ENCODE data around the gene COBLL1.

The COBLL1 gene, protein sequence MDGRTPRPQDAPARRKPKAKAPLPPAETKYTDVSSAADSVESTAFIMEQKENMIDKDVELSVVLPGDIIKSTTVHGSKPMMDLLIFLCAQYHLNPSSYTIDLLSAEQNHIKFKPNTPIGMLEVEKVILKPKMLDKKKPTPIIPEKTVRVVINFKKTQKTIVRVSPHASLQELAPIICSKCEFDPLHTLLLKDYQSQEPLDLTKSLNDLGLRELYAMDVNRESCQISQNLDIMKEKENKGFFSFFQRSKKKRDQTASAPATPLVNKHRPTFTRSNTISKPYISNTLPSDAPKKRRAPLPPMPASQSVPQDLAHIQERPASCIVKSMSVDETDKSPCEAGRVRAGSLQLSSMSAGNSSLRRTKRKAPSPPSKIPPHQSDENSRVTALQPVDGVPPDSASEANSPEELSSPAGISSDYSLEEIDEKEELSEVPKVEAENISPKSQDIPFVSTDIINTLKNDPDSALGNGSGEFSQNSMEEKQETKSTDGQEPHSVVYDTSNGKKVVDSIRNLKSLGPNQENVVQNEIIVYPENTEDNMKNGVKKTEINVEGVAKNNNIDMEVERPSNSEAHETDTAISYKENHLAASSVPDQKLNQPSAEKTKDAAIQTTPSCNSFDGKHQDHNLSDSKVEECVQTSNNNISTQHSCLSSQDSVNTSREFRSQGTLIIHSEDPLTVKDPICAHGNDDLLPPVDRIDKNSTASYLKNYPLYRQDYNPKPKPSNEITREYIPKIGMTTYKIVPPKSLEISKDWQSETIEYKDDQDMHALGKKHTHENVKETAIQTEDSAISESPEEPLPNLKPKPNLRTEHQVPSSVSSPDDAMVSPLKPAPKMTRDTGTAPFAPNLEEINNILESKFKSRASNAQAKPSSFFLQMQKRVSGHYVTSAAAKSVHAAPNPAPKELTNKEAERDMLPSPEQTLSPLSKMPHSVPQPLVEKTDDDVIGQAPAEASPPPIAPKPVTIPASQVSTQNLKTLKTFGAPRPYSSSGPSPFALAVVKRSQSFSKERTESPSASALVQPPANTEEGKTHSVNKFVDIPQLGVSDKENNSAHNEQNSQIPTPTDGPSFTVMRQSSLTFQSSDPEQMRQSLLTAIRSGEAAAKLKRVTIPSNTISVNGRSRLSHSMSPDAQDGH
- 0 to 0.72 (median 0.06) reads per million in 9 experiments for total RNA-seq

DNA sequence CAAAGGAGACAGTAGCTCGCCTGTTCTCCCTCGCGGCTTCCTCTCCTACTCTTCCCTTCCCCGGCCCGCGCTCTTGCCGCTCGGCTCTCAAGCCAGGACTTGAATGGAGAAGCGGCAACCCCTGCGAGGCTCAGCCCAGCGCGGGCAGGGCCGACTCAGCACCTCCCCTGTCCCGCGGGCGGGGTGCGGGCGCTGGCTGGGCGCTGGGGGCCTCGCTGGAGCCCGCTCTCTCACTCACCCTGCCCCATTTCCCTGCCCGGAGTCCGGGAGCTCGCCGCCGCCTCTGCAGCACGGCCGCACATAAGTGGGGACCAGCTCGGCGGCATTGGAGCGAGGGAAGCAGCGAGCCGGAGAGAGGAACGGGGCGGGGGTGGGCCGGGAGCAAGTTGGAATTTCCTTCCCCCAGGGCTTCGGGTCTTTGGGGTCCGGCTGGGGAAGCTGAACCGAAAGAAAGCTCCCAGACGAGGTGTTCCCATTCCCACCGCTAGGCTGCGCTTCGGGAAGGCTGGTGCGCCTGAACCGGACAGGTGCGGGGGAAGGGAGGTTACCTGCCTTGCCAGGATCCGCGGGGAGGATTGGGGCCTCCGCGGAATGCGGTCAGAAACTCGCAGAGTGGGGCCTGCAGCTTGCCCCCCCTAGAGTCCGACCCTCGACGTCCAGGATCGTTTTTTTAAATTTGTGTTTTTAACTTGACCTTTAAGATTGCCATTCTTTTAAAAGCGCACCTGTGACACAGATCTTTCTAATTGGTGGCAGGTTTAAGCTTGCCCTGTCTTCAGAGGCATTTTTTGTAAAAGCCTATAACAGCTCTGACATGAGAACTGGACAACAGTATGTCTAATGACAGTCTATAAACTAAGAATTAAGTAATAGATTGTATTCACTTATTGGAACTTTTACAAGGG is at the start of gene COBLL1:
Gene COBLL1, minus strand, starts transcription at position 105 of the 905 bp plus-strand sequence. CDS start 627 bp downstream, outside the sequence.
- Mint-ChIP-seq H3K27ac (no peak within 1 kb of the TSS), H3K27me3 (peaks cover 16 to 25% of the 10 kb centered on the region in 2 donors), H3K4me1 (ENCODE audit: low read depth in 2 of 2) (no peaks in the 10 kb centered on the region), H3K36me3 (ENCODE audit: insufficient read depth) (no peaks in the 10 kb centered on the region), H3K4me3 (peak within 1 kb of the TSS in 1 of 2 donors; percentile 59), H3K9me3 (peaks cover 0 to 3% of the 10 kb centered on the region in 2 donors)
- ATAC-seq (replicated peaks), result peak; percentile 22
- no peak for DNase-seq

DNA sequence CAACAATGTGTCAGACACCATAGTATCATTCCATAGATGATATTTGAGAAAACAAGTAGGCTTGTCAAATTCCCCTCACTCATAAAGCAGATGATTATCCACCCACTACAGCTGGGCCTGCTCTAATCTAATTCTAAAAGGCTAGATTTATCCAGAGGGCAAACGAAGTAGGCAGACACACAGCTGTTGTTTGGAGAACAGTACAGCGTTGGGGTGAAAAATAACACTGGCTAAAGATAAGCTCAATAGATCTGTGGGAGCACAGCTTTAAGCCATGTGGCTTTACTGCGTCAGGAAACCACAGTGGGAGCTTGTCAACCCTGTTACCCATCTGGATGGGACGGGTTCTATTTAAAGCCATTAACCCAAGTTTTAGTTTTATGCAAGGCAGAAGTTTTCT is 48.9 kb upstream of the COBLL1 start:
- no peak for ATAC-seq (replicated peaks)
- Mint-ChIP-seq H3K36me3 (ENCODE audit: insufficient read depth) (no peaks in the 10 kb centered on the region), H3K9me3 (peaks cover 2 to 7% of the 10 kb centered on the region in 2 donors), H3K27ac (no peak overlapping the region), H3K4me3 (no peak overlapping the region), H3K27me3 (no peaks in the 10 kb centered on the region), H3K4me1 (ENCODE audit: low read depth in 2 of 2) (no peaks in the 10 kb centered on the region)
- no peak for DNase-seq

DNA sequence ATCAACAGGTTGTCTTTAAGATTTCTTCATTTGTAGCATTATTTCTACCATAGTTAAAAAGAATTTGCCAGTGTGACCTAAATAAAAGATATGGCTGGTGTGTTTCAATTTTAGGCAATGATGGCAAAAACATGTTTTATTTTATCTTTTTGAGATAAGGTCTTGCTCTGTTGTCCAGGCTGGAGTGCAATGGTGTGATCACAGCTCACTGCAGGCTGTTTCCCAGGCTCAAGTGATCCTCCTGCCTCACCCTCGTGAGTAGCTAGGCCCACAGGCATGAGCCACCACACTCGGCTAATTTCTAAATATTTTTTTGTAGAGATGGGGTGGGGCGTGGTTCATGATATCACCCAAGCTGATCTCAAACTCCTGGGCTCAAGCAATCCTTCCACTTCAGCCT is 47.0 kb upstream of the COBLL1 start:
- H3K4me1 Mint-ChIP-seq (ENCODE audit: low read depth in 2 of 2), result no peaks in the 10 kb centered on the region
- no peaks in the 10 kb centered on the region for H3K27me3 Mint-ChIP-seq
- no peaks in the 10 kb centered on the region for H3K36me3 Mint-ChIP-seq (ENCODE audit: insufficient read depth)
- no peak overlapping the region for H3K27ac Mint-ChIP-seq
- ATAC-seq (replicated peaks), result no peak
- H3K9me3 Mint-ChIP-seq, result peaks cover 0 to 2% of the 10 kb centered on the region in 2 donors
- H3K4me3 Mint-ChIP-seq, result no peak overlapping the region
- DNase-seq, result no peak

DNA sequence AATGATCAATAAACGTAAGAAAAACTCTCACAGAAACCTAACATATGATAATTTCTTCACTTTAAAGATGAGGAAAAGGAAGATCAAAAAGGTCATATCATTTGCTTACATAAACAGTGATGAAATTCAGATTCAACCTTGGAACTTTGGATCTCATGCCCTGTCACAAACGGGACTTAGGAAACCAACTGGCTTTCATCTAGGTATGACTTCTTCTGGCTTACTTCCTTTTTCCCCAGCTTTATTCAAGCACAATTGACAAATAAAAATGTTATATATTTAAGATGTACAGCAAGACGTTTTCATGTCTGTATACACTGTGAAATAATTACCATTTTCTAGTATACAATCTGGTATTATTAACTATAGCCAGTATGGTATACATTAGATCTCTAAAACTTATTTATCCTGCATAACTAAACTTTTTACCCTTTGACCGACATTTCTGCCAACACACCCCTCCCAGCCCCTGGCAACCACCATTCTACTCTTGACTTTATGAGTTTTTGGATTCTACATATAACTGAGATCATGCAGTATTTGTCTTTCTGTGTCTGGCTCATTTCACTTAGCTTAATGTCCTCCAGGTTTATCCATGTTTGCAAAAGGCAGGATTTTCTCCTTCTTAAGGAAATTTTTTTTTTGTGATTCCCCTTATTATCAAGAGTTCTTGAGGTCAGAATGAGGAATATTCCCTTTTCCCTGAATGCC is 46.0 kb upstream of the COBLL1 start:
- no peak overlapping the region for H3K4me3 Mint-ChIP-seq
- H3K27ac Mint-ChIP-seq, result no peak overlapping the region
- H3K9me3 Mint-ChIP-seq, result peaks cover 0 to 2% of the 10 kb centered on the region in 2 donors
- no peak for ATAC-seq (replicated peaks)
- H3K27me3 Mint-ChIP-seq, result no peaks in the 10 kb centered on the region
- no peak for DNase-seq
- no peaks in the 10 kb centered on the region for H3K36me3 Mint-ChIP-seq (ENCODE audit: insufficient read depth)
- no peaks in the 10 kb centered on the region for H3K4me1 Mint-ChIP-seq (ENCODE audit: low read depth in 2 of 2)

DNA sequence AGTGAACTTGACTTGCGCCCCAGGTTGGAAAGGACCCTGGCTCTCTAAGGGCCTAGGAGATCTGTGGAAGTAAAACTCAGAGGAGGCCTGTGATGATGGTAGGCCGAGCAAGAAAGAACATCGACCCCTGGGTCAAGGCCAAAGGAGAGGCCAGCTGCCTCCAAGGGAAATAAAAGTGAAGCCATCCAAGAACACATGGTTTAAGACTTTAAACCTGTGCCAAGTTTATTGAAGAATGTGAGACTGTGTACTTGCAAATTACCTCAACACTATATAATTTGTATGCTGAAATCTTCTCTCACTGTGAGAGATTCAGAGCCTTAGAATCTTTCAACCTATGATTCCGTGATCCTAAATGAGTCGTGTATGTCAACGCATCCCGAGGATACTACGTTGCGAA is 40.7 kb upstream of the COBLL1 start:
- no peak overlapping the region for H3K27ac Mint-ChIP-seq
- no peak for DNase-seq

DNA sequence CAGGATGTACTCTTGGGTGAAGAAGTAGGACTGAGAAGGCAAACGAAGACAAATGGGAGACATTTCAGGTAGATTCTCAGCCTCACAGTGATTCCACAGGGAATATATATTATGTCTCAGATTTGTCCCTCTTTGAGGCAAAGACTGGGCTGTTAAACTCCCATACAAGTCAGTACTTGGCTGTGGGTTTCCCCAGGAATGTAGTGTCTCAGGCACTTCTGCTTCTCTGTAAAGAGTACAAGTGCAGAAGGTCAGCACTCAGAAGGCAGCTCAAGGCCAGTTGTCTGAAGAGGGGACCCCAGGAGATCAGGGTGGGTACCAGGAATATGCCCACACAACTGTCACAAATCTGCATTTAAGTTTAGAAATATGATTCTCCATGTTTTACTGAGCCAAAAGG is 39.9 kb upstream of the COBLL1 start:
- H3K4me3 Mint-ChIP-seq, result no peak overlapping the region
- no peak for DNase-seq
- H3K27ac Mint-ChIP-seq, result no peak overlapping the region
- no peaks in the 10 kb centered on the region for H3K36me3 Mint-ChIP-seq (ENCODE audit: insufficient read depth)
- H3K9me3 Mint-ChIP-seq, result peaks cover 0 to 5% of the 10 kb centered on the region in 2 donors
- ATAC-seq (replicated peaks), result no peak
- no peaks in the 10 kb centered on the region for H3K4me1 Mint-ChIP-seq (ENCODE audit: low read depth in 2 of 2)
- H3K27me3 Mint-ChIP-seq, result no peaks in the 10 kb centered on the region

More for the DNA sequence above, 40.7 kb upstream of the COBLL1 start:
- no peaks in the 10 kb centered on the region for H3K27me3 Mint-ChIP-seq
- no peaks in the 10 kb centered on the region for H3K36me3 Mint-ChIP-seq (ENCODE audit: insufficient read depth)
- peaks cover 0 to 5% of the 10 kb centered on the region in 2 donors for H3K9me3 Mint-ChIP-seq
- ATAC-seq (replicated peaks), result no peak
- H3K4me1 Mint-ChIP-seq (ENCODE audit: low read depth in 2 of 2), result no peaks in the 10 kb centered on the region
- no peak overlapping the region for H3K4me3 Mint-ChIP-seq

DNA sequence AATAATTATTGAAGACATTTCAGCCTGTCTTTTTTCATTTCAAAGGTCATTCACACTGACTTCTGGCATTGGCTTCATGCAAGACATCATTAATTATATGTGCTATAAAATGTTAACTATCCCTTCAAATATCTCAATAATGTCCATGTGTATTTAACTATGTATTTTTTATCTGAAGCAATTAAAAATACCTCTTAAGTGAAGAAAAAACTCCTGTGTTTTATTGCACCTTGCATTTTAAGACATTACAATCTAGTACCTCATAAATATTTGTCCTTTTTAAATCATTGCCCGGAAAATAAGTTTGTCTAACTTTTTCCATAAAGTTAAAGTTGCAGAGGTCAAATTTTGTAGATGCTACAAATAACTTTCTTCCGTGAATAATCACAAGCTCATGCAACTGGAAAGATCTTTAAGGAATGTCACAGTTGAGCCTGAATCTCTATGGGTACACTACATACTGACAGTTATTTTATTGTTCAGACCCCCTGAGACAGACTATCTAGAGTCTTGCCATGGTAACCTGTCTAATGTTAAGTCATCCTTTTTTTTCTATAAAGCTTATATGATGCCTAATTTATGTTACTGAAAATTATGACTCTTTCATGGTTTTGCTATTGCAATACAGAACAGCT is 38.4 kb upstream of the COBLL1 start:
- Mint-ChIP-seq H3K4me3 (no peak overlapping the region), H3K9me3 (peaks cover 0 to 5% of the 10 kb centered on the region in 2 donors), H3K27ac (no peak overlapping the region), H3K4me1 (ENCODE audit: low read depth in 2 of 2) (no peaks in the 10 kb centered on the region), H3K36me3 (ENCODE audit: insufficient read depth) (no peaks in the 10 kb centered on the region), H3K27me3 (no peaks in the 10 kb centered on the region)
- no peak for ATAC-seq (replicated peaks)
- no peak for DNase-seq

DNA sequence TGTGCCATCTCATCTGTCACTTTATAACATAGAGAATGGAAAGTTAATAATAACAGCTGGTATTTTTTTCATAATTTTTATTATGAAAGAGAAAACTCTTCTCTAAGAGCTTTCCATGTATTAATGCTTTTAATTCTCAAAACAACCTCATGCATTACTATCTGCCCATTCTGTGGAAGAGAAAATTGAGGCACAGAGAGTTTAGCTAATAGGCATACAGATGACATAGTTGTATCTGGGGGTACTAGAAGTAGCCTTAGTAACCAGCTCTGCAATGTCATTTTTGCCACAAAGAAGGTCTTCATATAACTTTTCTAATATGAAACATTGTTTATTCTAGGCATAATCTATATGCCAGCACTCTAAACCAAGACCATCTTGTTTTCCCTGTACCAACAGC is 36.3 kb upstream of the COBLL1 start:
- Mint-ChIP-seq H3K36me3 (ENCODE audit: insufficient read depth) (no peaks in the 10 kb centered on the region), H3K4me3 (no peak overlapping the region), H3K27ac (no peak overlapping the region), H3K9me3 (peaks cover 0 to 8% of the 10 kb centered on the region in 2 donors), H3K4me1 (ENCODE audit: low read depth in 2 of 2) (no peaks in the 10 kb centered on the region), H3K27me3 (no peaks in the 10 kb centered on the region)
- DNase-seq (no peak), ATAC-seq (replicated peaks) (no peak)

DNA sequence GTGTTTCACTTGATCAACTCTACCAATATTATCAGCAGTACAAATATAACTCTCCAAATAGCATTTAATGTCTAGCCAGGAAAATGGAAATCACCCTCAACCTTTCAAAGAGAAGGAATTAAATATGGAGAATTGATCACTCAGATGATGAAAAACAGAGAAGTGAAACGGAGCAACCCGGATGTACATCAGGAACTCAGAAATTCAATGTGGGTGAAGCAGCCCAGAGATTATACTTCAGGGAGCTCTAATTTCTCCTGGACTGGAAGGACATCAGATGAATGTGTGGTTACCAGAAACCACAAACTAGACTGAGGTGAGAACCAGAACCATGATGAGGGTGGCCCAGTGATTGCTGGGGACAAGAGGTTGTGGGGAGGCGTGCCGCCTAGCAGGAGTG is 35.5 kb upstream of the COBLL1 start:
- Mint-ChIP-seq H3K36me3 (ENCODE audit: insufficient read depth) (no peaks in the 10 kb centered on the region), H3K9me3 (peaks cover 0 to 8% of the 10 kb centered on the region in 2 donors), H3K27ac (no peak overlapping the region), H3K4me3 (no peak overlapping the region), H3K4me1 (ENCODE audit: low read depth in 2 of 2) (no peaks in the 10 kb centered on the region), H3K27me3 (no peaks in the 10 kb centered on the region)
- ATAC-seq (replicated peaks), result no peak
- no peak for DNase-seq

DNA sequence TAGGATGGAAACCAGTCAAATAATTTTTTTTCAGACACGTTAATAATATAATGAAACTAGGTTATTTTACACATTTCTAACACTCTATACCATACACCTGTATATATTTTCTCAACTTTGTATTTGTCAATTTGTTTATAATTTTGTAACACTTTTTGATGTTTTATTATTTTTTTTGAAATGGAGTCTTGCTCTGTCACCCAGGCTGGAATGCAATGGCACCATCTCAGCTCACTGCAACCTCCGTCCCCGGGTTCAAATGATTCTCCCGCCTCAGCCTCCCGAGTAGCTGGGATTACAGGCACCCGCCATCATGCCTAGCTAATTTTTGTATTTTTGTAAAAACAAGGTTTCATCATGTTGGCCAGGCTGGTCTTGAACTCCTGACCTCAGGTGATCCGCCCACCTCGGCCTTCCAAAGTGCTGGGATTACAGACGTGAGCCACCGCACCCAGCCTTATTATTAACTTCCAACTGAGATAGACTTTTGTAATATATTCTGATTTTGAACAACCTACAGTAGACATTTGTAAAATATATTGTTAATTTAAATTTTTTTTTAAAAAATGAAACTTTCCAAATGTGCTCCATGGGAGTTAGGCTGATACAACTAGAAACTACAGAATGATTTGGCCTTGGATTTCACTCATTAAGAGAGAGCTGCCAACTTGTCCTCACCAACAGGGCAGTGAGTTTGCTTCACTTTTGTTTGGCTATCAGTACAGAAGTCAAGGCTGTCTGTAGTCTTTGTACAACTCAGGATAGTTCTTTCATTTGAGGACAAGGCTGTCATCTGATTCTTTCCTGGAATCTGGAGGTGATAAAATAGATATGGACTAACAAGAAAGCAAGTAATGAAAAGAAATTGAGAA is 33.9 kb upstream of the COBLL1 start:
- Mint-ChIP-seq H3K4me3 (no peak overlapping the region), H3K36me3 (ENCODE audit: insufficient read depth) (no peaks in the 10 kb centered on the region), H3K27me3 (no peaks in the 10 kb centered on the region), H3K9me3 (peaks cover 0 to 6% of the 10 kb centered on the region in 2 donors), H3K27ac (no peak overlapping the region), H3K4me1 (ENCODE audit: low read depth in 2 of 2) (no peaks in the 10 kb centered on the region)
- no peak for ATAC-seq (replicated peaks)
- no peak for DNase-seq

DNA sequence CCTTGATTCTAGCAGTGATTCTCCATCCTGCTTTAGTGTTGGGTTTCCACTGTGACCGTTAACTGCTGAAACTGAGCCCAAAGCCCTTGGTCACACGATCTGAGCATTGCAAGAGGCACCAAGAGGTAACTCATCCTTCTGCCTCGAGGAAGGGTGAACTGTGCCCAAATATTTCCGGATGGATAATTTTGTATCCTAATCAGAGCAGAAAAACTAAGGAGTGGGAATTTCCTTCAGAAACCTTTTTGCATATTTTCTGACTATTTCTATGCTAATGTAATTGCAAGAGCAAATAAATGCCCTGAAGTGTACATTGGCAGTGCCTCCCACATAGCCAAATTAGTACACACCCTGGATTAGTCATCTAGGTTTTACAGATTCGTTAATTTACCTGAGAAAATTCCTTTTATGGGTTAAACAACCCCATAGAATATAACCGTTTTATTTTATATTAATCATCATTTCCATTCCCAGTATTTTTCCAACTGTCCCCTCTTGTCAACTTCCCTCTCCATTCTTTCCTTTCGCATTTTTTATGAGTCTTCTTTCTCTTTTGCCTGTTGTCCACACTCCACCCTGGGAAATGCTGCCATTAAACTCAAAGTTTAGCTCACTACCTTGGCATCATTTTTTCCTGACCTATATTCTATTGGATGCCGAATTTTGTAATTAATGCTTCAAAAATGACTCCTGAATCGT is 31.7 kb upstream of the COBLL1 start:
- Mint-ChIP-seq H3K9me3 (peaks cover 6% of the 10 kb centered on the region in 2 donors), H3K27me3 (no peaks in the 10 kb centered on the region), H3K27ac (no peak overlapping the region), H3K4me3 (no peak overlapping the region), H3K4me1 (ENCODE audit: low read depth in 2 of 2) (no peaks in the 10 kb centered on the region), H3K36me3 (ENCODE audit: insufficient read depth) (no peaks in the 10 kb centered on the region)
- ATAC-seq (replicated peaks) (no peak), DNase-seq (no peak)
